IMR-90 (cell line): ENCODE data around the gene RMND5A. TPM values are rescaled to one million over a fixed set of nuclear protein-coding genes. Genes with fewer than 3 reads are reported as not detected.

Experiments
- ATAC-seq: fragments of 200-7000 bp; cut with Tn5 transposase; 2 replicates; pipeline ENCODE4 v1.9.1; 2020; ENCODE audit warnings: low read depth, mild to moderate bottlenecking, moderate library complexity
- BruUV-seq: library from RNA; stranded (reverse); fragments of 400-500 nt; replicated peaks from 2 replicates; lab custom pipeline; 2021; lab: Mats Ljungman, UMichigan
- CTCF ChIA-PET: fragments of 300-600 bp; formaldehyde crosslinking; extraction: SDS; loops from one replicate; lab custom pipeline; 2021; ENCODE audit warnings: antibody characterized with exemption; lab: Yijun Ruan, JAX
- POLR2A ChIA-PET: fragments of 300-600 bp; sonication (Branson Sonifier 250); formaldehyde crosslinking; loops from one replicate; lab custom pipeline; 2022; ENCODE audit warnings: antibody characterized with exemption; ENCODE audit not compliant: unreplicated experiment; lab: Charles Lee
- DNase-seq: peaks from one replicate; pipeline ENCODE4 v3.0.0; 2013
- H2AFZ ChIP-seq: replicated peaks from 2 replicates; pipeline ENCODE3; 2013; ENCODE audit warnings: low read length, mild to moderate bottlenecking; ENCODE audit not compliant: poor library complexity
- H2AK5ac ChIP-seq: 2 replicates; pipeline ENCODE4 v1.6.1; 2013; ENCODE audit warnings: low read depth, low read length, inconsistent platforms
- H2AK9ac ChIP-seq: replicated peaks from 2 replicates; pipeline ENCODE3; 2013; ENCODE audit warnings: mild to moderate bottlenecking, low read depth, low read length, moderate library complexity; ENCODE audit not compliant: poor library complexity
- H2BK120ac ChIP-seq: 2 replicates; pipeline ENCODE4 v1.6.1; 2013; ENCODE audit warnings: low read depth, low read length, inconsistent platforms
- H2BK15ac ChIP-seq: 3 replicates; pipeline ENCODE4 v1.6.1; 2013; ENCODE audit warnings: low read depth, low read length, inconsistent platforms
- H2BK20ac ChIP-seq: 2 replicates; pipeline ENCODE4 v1.6.1; 2013; ENCODE audit warnings: low read depth, mild to moderate bottlenecking, inconsistent platforms, low read length, moderate library complexity
- H2BK5ac ChIP-seq: 2 replicates; pipeline ENCODE4 v1.6.1; 2013; ENCODE audit warnings: mild to moderate bottlenecking, low read depth, low read length, inconsistent platforms; ENCODE audit not compliant: poor library complexity, severe bottlenecking
- H3K14ac ChIP-seq: replicated peaks from 2 replicates; pipeline ENCODE4 v1.6.1; 2013; ENCODE audit warnings: low read depth, low read length, inconsistent platforms
- H3K18ac ChIP-seq: 2 replicates; pipeline ENCODE4 v1.6.1; 2013; ENCODE audit warnings: low read depth, low read length, control low read depth
- H3K23ac ChIP-seq: 2 replicates; pipeline ENCODE4 v1.6.1; 2013; ENCODE audit warnings: low read depth, low read length, inconsistent platforms
- H3K27ac ChIP-seq: 2 replicates; pipeline ENCODE4 v1.5.1; 2013; ENCODE audit warnings: mild to moderate bottlenecking, control low read depth, low read length; ENCODE audit not compliant: insufficient read depth
- H3K27me3 ChIP-seq: 2 replicates; pipeline ENCODE4 v1.6.1; 2013; ENCODE audit warnings: low read length; ENCODE audit not compliant: control insufficient read depth, insufficient read depth
- H3K36me3 ChIP-seq: 2 replicates; pipeline ENCODE4 v1.6.1; 2013; ENCODE audit warnings: low read length, mixed read lengths; ENCODE audit not compliant: control insufficient read depth, insufficient read depth
- H3K4ac ChIP-seq: 2 replicates; pipeline ENCODE4 v1.6.1; 2013; ENCODE audit warnings: low read depth, low read length, inconsistent platforms
- H3K4me1 ChIP-seq: 2 replicates; pipeline ENCODE4 v1.6.1; 2013; ENCODE audit warnings: low read length, mixed read lengths; ENCODE audit not compliant: control insufficient read depth, insufficient read depth
- H3K4me2 ChIP-seq: 2 replicates; pipeline ENCODE4 v1.6.1; 2013; ENCODE audit warnings: low read depth, mild to moderate bottlenecking, control low read depth, low read length, moderate library complexity
- H3K4me3 ChIP-seq: 2 replicates; pipeline ENCODE4 v1.5.1; 2013; ENCODE audit warnings: low read depth, mild to moderate bottlenecking, control low read depth, low read length, moderate library complexity; ENCODE audit not compliant: insufficient read depth
- H3K56ac ChIP-seq: 2 replicates; pipeline ENCODE4 v1.6.1; 2013; ENCODE audit warnings: low read length, inconsistent platforms; ENCODE audit not compliant: insufficient read depth; ENCODE audit errors: extremely low read depth
- H3K79me1 ChIP-seq, 2 experiments: 2 replicates each; pipeline ENCODE4 v1.6.1; 2013; ENCODE audit warnings: low read length in 2 of 2, inconsistent platforms in 1 of 2, low read depth in 1 of 2
- H3K9ac ChIP-seq: 2 replicates; pipeline ENCODE4 v1.6.1; 2013; ENCODE audit warnings: low read depth, low read length, control low read depth
- H3K9me1 ChIP-seq: 2 replicates; pipeline ENCODE4 v1.6.1; 2013; ENCODE audit warnings: low read length, inconsistent platforms; ENCODE audit not compliant: insufficient read depth
- H3K9me3 ChIP-seq: 2 replicates; pipeline ENCODE4 v1.6.1; 2013; ENCODE audit warnings: low read length; ENCODE audit not compliant: control insufficient read depth, insufficient read depth
- H4K20me1 ChIP-seq: 2 replicates; pipeline ENCODE4 v1.6.1; 2013; ENCODE audit warnings: low read length, inconsistent platforms; ENCODE audit not compliant: insufficient read depth
- H4K5ac ChIP-seq: 2 replicates; pipeline ENCODE4 v1.6.1; 2013; ENCODE audit warnings: mild to moderate bottlenecking, low read depth, low read length, control low read depth
- H4K8ac ChIP-seq, 2 experiments: 2 replicates each; pipeline ENCODE4 v1.6.1; 2013; ENCODE audit warnings: low read depth in 2 of 2, low read length in 2 of 2, control low read depth in 1 of 2, inconsistent platforms in 1 of 2
- H4K91ac ChIP-seq: 2 replicates; pipeline ENCODE4 v1.6.1; 2013; ENCODE audit warnings: low read depth, low read length, inconsistent platforms; ENCODE audit not compliant: insufficient read depth
- CHD1 ChIP-seq: IDR thresholded peaks from 2 replicates; pipeline ENCODE4 v1.6.1; 2012; ENCODE audit warnings: low read depth, low read length, improper control_type of control experiment
- MAZ ChIP-seq: IDR thresholded peaks from 2 replicates; pipeline ENCODE4 v1.6.1; 2012; ENCODE audit warnings: low read depth, mild to moderate bottlenecking, low read length, improper control_type of control experiment, moderate library complexity, borderline replicate concordance
- WGBS, 2 experiments: methylation state at CpG; one replicate each; pipeline versions ENCODE4 v1.1.5 to v1.1.7; 2013; ENCODE audit warnings: missing lambda C conversion rate in 2 of 2; ENCODE audit not compliant: insufficient read length in 1 of 2; ENCODE audit errors: extremely low coverage in 2 of 2; 5-methylcytosine and 5-hydroxymethylcytosine counted together
- dilution Hi-C: fragments of 300-500 bp; cut with HindIII; formaldehyde crosslinking; loops from one replicate; pipeline ENCODE4 v1.14.3; 2018; ENCODE audit warnings: low sequenced_read_pairs; ENCODE audit not compliant: unreplicated experiment
- in situ Hi-C: fragments of 300-500 bp; cut with MboI; formaldehyde crosslinking; loops from 3 replicates; pipeline ENCODE4 v1.14.3; 2019; ENCODE audit warnings: low sequenced_read_pairs, inconsistent platforms, mixed read lengths
- intact Hi-C: fragments of 100-400 bp; cut with micrococcal nuclease; formaldehyde crosslinking; loops from 2 replicates; pipeline ENCODE4 v1.10.0; 2022
- polyA plus RNA-seq, 3 experiments: library from polyadenylated mRNA; depleted of rRNA; stranded (reverse); fragments of >200 nt; gene quantifications; 2 replicates each; pipeline ENCODE4 v1.2.3, GENCODE V29; 2012; ENCODE audit warnings: low replicate concordance in 1 of 3
- total RNA-seq: library from RNA; depleted of rRNA; stranded (reverse); fragments of >200 nt; gene quantifications from 2 replicates; pipeline ENCODE4 v1.2.3, GENCODE V29; 2012

The RMND5A gene
- total and polyA plus RNA-seq, 2 of the 4 experiments (the other 2 are of a cell fraction): 5.1 to 16.0 TPM

GRCh38 chr2:86821306-86821705, 101.2 kb downstream of the RMND5A start:
- Histone ChIP-seq H2AK9ac (no peak overlapping the region), H3K14ac (no peak overlapping the region), H4K5ac (no peak overlapping the region), H3K79me1 (no peaks in the 10 kb centered on the region), H2BK15ac (no peak overlapping the region), H3K27me3 (peaks cover 7% of the 10 kb centered on the region), H2BK120ac (no peak overlapping the region), H3K4me2 (no peak overlapping the region), H3K4ac (no peak overlapping the region), H3K36me3 (no peaks in the 10 kb centered on the region), H2AFZ (no peak overlapping the region), H3K4me1 (no peaks in the 10 kb centered on the region), H3K23ac (no peak overlapping the region), H2BK20ac (no peak overlapping the region), H3K9me1 (no peaks in the 10 kb centered on the region), H3K18ac (no peak overlapping the region), H4K91ac (no peak overlapping the region), H3K9me3 (peaks cover 2% of the 10 kb centered on the region; the same call in 1 of the 2 replicates), H3K4me3 (no peak overlapping the region), H3K56ac (no peak overlapping the region), H2BK5ac (no peak overlapping the region), H3K27ac (no peak overlapping the region), H2AK5ac (no peak overlapping the region), H3K9ac (no peak overlapping the region), H4K8ac (no peak overlapping the region), H4K20me1 (no peaks in the 10 kb centered on the region)
- BruUV-seq: no TSS peak
- 80% methylated on average over 7 of the region's 13 CpGs; no CpG with 5 or more reads in 1 of the 2 experiments for WGBS, 2 experiments
- TF ChIP-seq MAZ (no peak), CHD1 (no peak)
- POLR2A ChIA-PET: no interaction called here
- DNase-seq (no peak), ATAC-seq (no peak)
- CTCF ChIA-PET: interaction anchor here (0.7 kb wide), 1 partner anchor 41 kb away, joined by 3 read pairs; no protein-coding TSS in a partner anchor
- in situ Hi-C loops (no loop called here), intact Hi-C loops (no loop called here), dilution Hi-C loops (no loop called here)
